PFSK-1 (cell line): Measurements from ENCODE around the gene GINS1. TPM values are rescaled to one million over a fixed set of nuclear protein-coding genes. Genes with fewer than 3 reads are reported as not detected.

Source experiments
- FOXP2 ChIP-seq: optimal IDR thresholded peaks from 2 replicates; pipeline ENCODE3; 2011; ENCODE audit warnings: borderline replicate concordance, control low read depth, inconsistent platforms; ENCODE audit not compliant: insufficient read depth; ENCODE audit errors: extremely low read length, extremely low read depth
- POLR2AphosphoS5 ChIP-seq: IDR thresholded peaks from 2 replicates; pipeline ENCODE4 v1.6.1; 2012; ENCODE audit warnings: low read depth, mild to moderate bottlenecking, control low read depth, low read length, moderate library complexity
- SIN3A ChIP-seq: IDR thresholded peaks from 2 replicates; pipeline ENCODE4 v1.6.1; 2012; ENCODE audit warnings: mild to moderate bottlenecking, low read length, moderate library complexity, borderline replicate concordance; ENCODE audit not compliant: insufficient read depth
- TAF1 ChIP-seq: IDR thresholded peaks from 2 replicates; pipeline ENCODE4 v1.6.1; 2012; ENCODE audit warnings: low read length, control low read depth, borderline replicate concordance; ENCODE audit not compliant: insufficient read depth
- polyA plus RNA-seq: library from polyadenylated mRNA; unstranded; fragments of >200 nt; gene quantifications from one replicate; pipeline ENCODE4 v1.2.1, GENCODE V29; 2012; ENCODE audit warnings: low read depth, missing spikeins; ENCODE audit not compliant: insufficient read length
- TF ChIP-seq, protein P1 (sequence below), 2 experiments: IDR thresholded peaks; 2 replicates each; pipeline versions ENCODE4 v1.6.1 to v1.8.0; 2011 to 2012; ENCODE audit warnings: low read depth in 2 of 2, low read length in 2 of 2, control low read depth in 1 of 2, inconsistent platforms in 1 of 2, mild to moderate bottlenecking in 1 of 2, moderate library complexity in 1 of 2; ENCODE audit not compliant: insufficient read depth in 1 of 2

The GINS1 gene
- polyA plus RNA-seq: 5.3 TPM

DNA sequence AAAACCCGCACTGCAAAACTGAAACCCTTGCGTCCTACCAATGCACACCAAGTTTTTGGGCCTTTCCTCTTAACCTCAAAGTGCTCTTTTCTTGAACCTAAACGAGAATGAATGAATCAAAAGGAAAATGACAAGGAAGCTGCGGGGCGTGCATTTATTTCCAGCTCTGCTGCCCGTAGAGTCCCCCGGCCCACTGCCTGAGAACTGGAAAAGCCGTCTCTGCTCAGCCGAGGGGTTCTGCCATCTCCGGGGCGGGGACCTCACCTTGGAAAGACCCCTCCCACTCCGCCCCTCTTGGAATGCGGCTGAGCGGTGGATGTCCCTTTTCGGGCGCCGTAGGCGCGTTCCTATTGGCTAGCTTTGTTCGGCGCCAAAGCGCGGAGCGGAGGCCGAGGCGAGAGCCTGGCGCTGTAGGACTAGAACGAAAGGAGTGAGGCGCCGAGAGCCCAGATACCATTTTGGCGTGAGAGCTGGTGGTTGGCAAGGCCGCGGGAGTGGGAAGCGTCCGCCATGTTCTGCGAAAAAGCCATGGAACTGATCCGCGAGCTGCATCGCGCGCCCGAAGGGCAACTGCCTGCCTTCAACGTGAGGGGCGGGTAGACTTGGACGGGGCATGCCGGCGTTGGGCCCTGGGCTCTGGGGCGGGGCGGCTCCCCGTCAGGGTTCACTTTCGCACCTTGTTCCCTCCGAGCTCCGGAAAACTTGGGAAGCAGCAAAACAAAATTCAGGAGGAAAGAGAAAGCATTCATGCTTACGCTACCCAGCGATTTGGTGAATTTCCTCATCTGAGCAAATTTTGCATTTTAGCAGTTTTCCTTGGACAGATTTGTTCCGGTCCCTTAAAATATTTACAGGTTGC is at the start of gene GINS1:
GINS1 (plus strand) TSS at position 363 of the 859 bp plus-strand sequence; CDS start at position 511, 148 bp downstream.
- TF ChIP-seq, protein P1, sequence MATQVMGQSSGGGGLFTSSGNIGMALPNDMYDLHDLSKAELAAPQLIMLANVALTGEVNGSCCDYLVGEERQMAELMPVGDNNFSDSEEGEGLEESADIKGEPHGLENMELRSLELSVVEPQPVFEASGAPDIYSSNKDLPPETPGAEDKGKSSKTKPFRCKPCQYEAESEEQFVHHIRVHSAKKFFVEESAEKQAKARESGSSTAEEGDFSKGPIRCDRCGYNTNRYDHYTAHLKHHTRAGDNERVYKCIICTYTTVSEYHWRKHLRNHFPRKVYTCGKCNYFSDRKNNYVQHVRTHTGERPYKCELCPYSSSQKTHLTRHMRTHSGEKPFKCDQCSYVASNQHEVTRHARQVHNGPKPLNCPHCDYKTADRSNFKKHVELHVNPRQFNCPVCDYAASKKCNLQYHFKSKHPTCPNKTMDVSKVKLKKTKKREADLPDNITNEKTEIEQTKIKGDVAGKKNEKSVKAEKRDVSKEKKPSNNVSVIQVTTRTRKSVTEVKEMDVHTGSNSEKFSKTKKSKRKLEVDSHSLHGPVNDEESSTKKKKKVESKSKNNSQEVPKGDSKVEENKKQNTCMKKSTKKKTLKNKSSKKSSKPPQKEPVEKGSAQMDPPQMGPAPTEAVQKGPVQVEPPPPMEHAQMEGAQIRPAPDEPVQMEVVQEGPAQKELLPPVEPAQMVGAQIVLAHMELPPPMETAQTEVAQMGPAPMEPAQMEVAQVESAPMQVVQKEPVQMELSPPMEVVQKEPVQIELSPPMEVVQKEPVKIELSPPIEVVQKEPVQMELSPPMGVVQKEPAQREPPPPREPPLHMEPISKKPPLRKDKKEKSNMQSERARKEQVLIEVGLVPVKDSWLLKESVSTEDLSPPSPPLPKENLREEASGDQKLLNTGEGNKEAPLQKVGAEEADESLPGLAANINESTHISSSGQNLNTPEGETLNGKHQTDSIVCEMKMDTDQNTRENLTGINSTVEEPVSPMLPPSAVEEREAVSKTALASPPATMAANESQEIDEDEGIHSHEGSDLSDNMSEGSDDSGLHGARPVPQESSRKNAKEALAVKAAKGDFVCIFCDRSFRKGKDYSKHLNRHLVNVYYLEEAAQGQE (IDR thresholded peaks at IDR 0.05; ENCODE audit: insufficient read depth in 1 of 2, low read depth in 2 of 2, low read length in 2 of 2): 0 out of 4 replicates have a peak, but pooled peaks of 1 of the 2 experiments have one; percentile 36
- TF ChIP-seq TAF1: peak; percentile 83
- TF ChIP-seq FOXP2: peak; percentile 49
- peak; percentile 53; the same call in 1 of the 2 replicates for TF ChIP-seq SIN3A
- TF ChIP-seq POLR2AphosphoS5: peak; percentile 91

GRCh38 chr20:25360631-25361286 is 46.7 kb upstream of the GINS1 start:
- no peak for TF ChIP-seq TAF1
- TF ChIP-seq POLR2AphosphoS5: no peak
- TF ChIP-seq FOXP2: no peak
- no peak for TF ChIP-seq SIN3A
- TF ChIP-seq, protein P1 (IDR thresholded peaks at IDR 0.05; ENCODE audit: insufficient read depth in 1 of 2, low read depth in 2 of 2, low read length in 2 of 2): no peak

DNA sequence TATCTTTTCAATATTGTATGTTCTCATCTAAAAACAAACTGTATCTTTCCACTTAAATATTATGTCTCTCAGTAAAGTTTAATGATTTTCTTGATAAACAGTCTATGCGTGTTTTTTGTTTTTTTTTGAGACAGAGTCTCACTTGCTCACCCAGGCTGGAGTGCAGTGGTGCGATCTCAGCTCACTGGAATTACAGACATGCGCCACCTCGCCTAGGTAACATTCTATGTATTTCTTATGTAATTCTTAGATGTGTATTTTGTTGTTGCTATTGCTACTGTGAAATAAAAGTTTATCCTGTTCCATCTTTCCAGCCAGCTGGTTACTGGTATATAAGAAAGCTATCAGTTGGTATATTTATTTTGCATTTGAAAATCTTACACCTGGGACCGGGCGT is 46.2 kb upstream of the GINS1 start:
- TF ChIP-seq TAF1: no peak
- no peak for TF ChIP-seq SIN3A
- no peak for TF ChIP-seq FOXP2
- TF ChIP-seq, protein P1 (IDR thresholded peaks at IDR 0.05; ENCODE audit: insufficient read depth in 1 of 2, low read depth in 2 of 2, low read length in 2 of 2): no peak
- no peak for TF ChIP-seq POLR2AphosphoS5

- TF ChIP-seq TAF1 (no peak), SIN3A (no peak), POLR2AphosphoS5 (no peak), FOXP2 (no peak)
- TF ChIP-seq, protein P1 (IDR thresholded peaks at IDR 0.05; ENCODE audit: insufficient read depth in 1 of 2, low read depth in 2 of 2, low read length in 2 of 2): no peak
These were observed 43.2 kb upstream of the GINS1 start for GRCh38 chr20:25364180-25364788.
